DND-41 (cell line): ENCODE measurements around the gene MIR17HG.

Source experiments
- CTCF ChIP-seq: IDR thresholded peaks from 2 replicates; pipeline ENCODE4 v1.5.1; 2012; ENCODE audit warnings: borderline replicate concordance, low read length, moderate library complexity, mild to moderate bottlenecking; ENCODE audit not compliant: poor library complexity, severe bottlenecking; ENCODE audit errors: extremely low read depth
- EZH2 ChIP-seq: IDR thresholded peaks from 3 replicates; pipeline ENCODE4 v1.6.1; 2012; ENCODE audit warnings: borderline replicate concordance, low read depth, mild to moderate bottlenecking, moderate library complexity, low read length, inconsistent platforms; ENCODE audit not compliant: severe bottlenecking

DNA sequence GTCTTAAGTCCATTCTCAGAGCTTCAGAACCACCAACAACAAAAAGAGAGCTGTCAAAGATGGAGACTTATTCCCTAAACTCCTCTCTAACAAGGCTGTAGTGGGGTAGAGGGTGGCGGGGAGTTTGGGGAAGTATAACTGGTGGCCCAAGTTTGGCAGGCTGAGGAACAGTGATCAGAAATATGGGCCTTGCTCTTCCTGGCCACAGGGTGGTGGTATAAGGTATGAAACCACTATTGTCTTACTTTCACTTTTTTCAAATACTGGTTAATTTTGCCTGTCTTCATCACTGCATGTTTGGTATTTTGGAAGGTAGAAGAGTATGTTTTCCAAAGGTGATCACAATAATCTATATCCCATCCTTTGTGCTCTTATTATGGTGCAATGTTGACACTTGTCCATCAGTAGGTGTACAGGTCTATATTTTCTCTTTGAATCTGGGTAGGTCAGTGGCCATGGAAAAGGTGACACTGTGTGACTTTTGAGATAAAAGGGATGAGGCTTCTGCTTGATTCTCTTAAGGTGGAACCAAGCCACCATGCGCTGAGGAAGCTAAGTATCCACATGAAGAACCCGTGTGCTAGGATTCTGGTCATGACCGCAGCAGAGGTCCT is 27.7 kb downstream of the MIR17HG start:
- TF ChIP-seq EZH2 = no peak
- peak; percentile 71 for TF ChIP-seq CTCF
